Ecto neural progenitor cell (in vitro differentiated cells): Measurements from ENCODE around the gene CTIF.
"Not testable (repeated sequence)": the region's sequence is repeated elsewhere in the genome, so short reads cannot be mapped to it uniquely, and the experiment has no call there.

Experiments
- DNase-seq: peaks from one replicate; pipeline ENCODE4 v3.0.0-alpha.2; 2018; ENCODE audit warnings: low spot score

The CTIF gene

DNA sequence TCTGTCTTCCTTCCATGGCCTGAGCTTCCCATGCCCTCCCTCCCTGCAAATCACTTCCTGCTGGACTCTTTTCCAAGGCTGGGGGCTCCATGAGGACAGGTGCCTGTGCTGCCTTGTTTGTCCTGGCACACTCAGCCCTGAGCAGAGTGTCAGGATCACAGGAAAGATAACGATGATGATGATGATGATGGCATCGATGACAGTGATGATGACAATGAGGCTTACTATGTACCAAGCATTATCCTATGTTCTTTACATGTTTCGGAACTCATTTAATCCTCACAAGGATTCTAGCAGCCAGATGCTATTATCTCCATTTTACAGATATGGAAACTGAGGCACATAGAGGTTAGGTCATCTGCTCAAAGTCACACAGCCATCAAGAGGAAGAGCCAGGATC lies 170.0 kb downstream of the CTIF start:
- no peak for DNase-seq

DNA sequence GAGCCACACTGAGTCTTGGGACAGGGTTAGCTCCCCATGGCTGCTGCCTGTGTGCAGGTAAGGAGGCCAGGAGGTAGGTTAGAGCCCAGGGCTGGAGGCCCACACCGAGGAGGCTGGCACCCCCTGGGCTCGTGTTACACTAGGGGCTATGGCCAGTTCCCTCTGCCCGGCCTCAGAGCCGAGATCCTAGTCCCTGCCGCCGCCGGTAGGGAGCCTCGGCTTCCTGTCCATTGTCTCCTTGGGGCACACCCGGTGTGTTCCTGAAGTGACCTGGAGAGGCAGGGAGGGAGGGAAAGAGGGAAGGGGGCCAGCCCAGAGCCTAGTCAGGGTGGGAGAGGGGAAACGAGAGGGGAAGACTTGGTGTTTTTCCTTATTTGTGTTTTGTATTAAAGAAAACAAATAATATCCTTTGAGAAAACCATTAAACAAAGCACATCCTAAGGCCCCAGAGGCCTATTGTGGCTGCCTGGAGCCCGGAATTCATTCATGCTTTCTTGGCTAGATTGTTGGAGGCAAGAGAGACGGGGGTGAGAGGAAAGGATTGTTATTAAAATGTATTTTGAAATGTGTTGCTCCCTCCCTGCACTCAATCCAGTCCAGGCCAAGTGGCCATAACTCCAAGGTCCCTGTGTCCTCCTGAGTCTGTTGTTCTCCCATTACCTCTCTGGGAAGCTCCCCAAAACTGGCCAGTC lies 170.7 kb downstream of the CTIF start:
- DNase-seq, result no peak

- peak; percentile 54 for DNase-seq
Measured at GRCh38 chr18:48711651-48712486, 173.0 kb downstream of the CTIF start.

DNA sequence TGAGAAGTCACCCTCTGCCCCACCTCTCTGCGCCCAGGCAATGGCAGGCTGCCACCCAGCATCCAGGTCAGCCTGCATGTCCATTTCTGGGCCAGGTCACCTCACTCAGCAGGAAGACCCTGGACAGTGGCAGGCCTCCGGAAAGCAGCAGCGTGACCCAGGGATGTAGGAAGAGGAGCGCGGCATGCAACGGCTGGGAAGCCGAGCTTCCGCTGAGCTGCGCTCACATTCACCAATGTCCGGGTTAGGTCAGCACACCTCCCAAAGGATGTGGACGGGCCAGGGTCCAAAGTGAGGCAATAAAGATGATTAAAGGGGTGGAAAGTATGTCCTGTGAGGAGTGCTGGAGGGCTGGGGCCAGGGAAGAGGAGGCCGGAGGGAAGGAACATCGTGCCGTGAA lies 174.5 kb downstream of the CTIF start:
- no peak for DNase-seq

GRCh38 chr18:48714873-48715272 lies 176.0 kb downstream of the CTIF start:
- no peak for DNase-seq

DNA sequence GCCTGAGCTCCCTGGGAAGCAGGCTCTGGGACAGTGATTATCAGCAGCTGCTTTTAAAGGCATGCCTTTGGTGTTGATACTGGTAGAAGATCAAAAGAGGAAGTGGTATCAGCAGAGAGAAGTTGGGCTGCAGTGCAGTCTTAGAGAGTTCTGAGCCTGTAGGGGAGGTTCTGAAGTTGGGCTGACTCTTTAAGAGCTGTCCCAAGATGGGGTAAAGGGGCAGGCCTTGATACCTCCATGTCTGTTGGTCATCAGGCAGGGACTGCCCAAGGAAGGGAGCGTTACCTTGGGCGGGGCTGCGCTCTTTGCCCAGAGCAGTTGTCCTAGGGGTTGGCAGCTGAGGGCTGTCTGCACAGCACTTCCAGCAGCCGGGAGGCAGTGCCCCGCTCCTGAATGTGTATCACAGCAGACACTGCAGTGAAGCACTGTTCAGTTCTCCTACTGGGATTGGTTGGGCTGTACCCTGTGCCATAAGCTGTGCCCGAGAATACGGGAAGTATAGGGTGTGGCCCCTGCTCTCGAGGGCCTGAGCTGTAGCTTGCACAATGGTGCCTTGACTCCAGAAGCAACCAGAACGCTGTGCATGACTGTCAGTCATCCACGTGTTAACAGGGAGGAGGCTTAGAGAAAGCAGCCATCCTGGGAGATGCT lies 177.0 kb downstream of the CTIF start:
- DNase-seq, result no peak

DNA sequence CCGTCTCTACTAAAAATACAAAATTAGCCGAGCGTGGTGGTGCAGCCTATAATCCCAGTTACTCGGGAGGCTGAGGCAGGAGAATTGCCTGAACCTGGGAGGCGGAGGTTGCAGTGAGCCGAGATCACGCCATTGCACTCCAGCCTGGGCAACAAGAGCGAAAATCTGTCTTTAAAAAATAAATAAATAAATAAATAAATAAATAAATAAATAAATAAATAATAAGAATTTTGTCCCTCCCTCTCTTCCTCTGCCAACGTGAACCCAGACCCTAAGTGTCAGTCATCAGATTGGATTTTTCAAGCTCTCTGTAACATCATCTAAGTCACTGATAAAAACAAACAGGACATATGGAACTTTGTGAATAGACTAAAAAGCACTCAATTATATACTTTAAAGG lies 178.4 kb downstream of the CTIF start:
- DNase-seq, result not testable (repeated sequence)

GRCh38 chr18:48718251-48718959 lies 179.6 kb downstream of the CTIF start:
- no peak for DNase-seq

GRCh38 chr18:48719388-48719787 lies 180.6 kb downstream of the CTIF start:
- DNase-seq, result no peak

DNA sequence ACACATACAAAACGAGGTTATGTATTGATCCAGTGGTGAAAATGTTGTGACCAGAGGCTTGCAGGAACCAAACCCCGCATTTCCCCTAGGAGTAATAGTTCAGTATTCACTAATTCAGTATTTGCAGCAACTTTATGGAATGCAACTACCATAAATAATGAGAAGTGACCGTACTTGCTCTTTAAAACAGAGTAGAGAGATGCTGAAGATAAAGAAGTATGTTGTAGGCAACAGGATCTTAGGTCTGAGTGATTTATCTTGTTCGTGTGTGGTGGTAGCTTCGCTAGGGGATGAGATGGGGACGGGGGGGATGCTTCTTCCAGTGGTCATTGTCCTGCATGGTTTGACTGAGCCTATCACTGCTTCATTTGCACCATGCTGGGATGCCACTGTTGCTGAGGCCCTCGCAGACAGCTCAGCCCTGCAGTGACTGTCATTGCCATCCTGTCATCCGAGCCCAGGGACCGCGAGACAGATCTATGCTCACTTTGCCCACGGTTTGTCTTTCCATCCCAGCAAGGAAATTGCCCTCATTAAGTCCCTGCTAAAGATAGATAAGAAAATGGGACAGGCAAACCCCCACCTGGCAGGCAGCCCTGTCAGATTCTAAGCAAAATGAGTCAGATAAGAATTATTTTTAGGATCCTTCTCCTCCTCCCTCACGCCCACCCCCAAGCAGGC lies 181.3 kb downstream of the CTIF start:
- DNase-seq, result no peak

- no peak for DNase-seq
Measured at GRCh38 chr18:48720655-48721025, 181.8 kb downstream of the CTIF start.

DNA sequence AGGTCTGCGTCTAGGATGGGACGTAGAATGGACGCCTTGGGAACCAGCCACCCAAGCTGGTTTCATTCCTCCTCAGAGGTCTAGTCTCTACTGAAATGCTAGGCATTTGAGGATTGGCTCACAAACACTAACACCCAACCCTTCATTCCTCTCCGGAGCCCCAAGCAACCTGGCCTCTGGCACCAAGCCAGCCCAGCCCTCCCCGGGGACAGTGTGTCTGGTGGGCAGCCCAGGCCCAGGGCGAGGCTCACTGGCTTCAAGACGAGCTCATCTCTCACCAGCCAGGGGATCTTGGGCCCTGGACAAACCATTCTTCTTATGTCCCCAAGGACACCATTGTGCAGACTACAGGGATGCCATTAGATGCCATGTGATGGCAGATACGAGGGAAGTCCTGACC lies 182.5 kb downstream of the CTIF start:
- no peak for DNase-seq

DNA sequence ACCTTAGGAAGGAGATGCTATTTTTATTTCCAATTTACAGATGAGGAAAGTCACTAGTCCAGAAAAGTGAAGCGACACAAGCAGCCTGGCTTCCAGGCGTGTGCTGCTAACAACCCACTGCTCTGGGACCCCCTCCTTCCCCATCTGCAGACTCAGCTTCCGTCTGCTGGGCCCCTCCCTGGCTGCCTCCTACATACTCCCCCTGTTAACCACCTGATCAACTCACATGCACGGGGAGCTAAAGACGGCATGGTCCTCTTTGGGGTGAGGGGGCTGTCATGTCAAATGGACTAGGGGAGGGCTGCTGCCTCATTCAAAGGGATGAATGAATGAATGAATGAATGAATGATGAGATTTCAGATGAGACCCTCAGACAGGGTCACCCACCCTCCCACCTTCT lies 184.2 kb downstream of the CTIF start:
- DNase-seq, result no peak

GRCh38 chr18:48723837-48724236 lies 185.0 kb downstream of the CTIF start:
- DNase-seq, result no peak

DNA sequence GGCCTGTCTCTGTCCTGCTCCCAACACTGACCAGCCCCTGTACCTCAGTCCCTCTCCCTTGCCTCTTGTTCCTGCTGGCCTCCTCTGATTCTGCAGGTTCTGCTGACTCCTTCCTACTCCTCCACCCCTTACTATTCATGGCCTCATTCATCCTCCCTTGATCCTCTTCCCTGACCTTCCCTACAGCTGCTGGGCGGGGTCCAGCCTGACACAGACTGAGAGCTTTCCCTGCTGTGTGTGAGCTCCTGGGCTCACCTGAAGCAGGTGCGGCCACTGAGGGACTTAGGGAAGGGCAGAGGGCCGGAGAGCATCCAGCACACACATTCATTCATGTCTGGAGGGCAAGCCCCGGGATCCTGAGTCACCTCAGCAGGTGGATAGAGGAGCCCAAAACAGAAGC lies 185.6 kb downstream of the CTIF start:
- no peak for DNase-seq

- DNase-seq, result no peak
Measured at GRCh38 chr18:48724939-48725338, 186.1 kb downstream of the CTIF start.

GRCh38 chr18:48725562-48725961 lies 186.7 kb downstream of the CTIF start:
- no peak for DNase-seq

- no peak for DNase-seq
Measured at GRCh38 chr18:48727681-48728080, 188.8 kb downstream of the CTIF start.

DNA sequence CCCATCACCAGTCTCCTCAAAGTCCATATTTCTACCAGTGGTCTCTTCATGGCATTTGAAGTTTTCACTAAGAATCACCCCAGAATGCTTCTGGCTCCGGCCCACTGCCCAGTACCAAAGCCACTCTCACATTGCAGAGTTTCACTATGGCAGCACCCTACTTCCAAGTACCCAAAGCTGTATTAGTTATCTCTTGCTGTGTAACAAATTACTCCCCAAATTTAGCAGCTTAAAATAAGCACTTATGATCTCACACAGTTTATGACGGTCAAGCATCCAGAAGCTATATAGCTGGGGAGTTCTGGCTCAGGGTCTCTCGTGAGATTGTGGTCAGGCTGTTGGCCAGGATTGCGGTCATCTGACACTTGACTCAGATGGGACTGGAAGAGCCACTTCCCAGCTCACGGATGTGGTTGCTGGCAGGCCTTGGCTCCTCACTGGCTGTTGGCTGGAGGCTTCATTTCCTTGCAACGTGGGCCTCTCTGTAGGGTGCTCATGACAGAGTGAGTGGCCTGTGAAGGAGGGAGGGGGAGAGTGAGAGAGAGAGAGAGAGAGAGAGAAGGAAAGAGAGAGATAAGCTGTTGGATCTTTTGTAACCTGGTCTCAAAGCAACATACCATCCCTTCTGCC lies 189.5 kb downstream of the CTIF start:
- DNase-seq, result no peak

DNA sequence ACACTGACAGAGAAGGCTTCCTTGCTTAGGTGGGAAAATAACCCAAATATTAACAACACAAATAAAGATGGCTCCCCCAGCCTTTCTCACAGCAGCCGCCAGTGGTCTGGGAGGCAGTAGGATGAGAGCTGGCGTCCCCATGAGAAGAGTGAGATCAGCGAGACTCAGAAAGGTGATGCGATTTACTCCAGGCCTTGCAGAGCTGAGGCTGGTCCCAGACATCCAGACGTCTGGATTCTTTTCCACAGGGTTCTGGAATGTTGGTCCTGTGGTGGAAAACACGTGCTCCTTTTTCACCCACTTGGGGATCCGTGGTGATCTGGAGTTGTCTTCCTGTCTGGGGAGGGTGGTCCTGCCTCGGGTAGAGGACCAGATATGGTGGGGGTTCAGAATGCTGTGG lies 190.6 kb downstream of the CTIF start:
- DNase-seq, result no peak

DNA sequence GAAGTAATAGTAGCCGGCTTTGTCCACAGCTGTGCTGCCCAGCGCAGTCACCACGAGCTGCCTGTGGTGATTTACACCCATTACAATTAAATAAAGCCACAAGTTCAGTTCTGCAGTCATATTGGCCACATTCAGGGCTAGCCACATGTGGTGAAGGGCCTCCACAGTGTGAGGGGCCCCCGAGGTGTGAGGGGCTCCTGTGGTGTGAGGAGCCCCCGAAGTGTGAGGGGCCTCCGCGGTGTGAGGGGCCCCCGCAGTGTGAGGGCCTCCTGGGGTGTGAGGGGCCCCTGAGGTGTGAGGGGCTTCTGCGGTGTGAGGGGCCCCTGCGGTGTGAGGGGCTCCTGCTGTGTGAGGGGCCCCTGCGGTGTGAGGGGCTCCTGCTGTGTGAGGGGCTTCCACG lies 191.2 kb downstream of the CTIF start:
- DNase-seq, result no peak
